Ishikawa (cell line): ENCODE measurements around the gene PADI1.

Experiments used
- CEBPB ChIP-seq: IDR thresholded peaks from 2 replicates; pipeline ENCODE4 v1.6.1; 2012
- CREB1 ChIP-seq: IDR thresholded peaks from 2 replicates; pipeline ENCODE4 v1.6.1; 2012; ENCODE audit warnings: low read depth
- EGR1 ChIP-seq: IDR thresholded peaks from 2 replicates; pipeline ENCODE4 v1.6.1; 2012
- EP300 ChIP-seq: IDR thresholded peaks from 2 replicates; pipeline ENCODE4 v1.6.1; 2012; ENCODE audit warnings: borderline replicate concordance
- FOXM1 ChIP-seq: IDR thresholded peaks from 2 replicates; pipeline ENCODE4 v1.6.1; 2012; ENCODE audit warnings: low read depth, borderline replicate concordance
- NFIC ChIP-seq: IDR thresholded peaks from 2 replicates; pipeline ENCODE4 v1.6.1; 2012
- TCF12 ChIP-seq: IDR thresholded peaks from 2 replicates; pipeline ENCODE4 v1.6.1; 2012; ENCODE audit warnings: low read depth
- TEAD4 ChIP-seq: IDR thresholded peaks from 2 replicates; pipeline ENCODE4 v1.6.1; 2012
- YY1 ChIP-seq: IDR thresholded peaks from 2 replicates; pipeline ENCODE4 v1.6.1; 2012; ENCODE audit warnings: low read depth
- TF ChIP-seq, protein P1 (sequence below): IDR thresholded peaks from 2 replicates; pipeline ENCODE4 v1.6.1; 2012
- TF ChIP-seq, protein P2 (sequence below): IDR thresholded peaks from 2 replicates; pipeline ENCODE4 v1.6.1; 2012
- TF ChIP-seq, protein P3 (sequence below): IDR thresholded peaks from 2 replicates; pipeline ENCODE4 v1.6.1; 2012; ENCODE audit warnings: low read depth, mild to moderate bottlenecking

Gene PADI1

DNA sequence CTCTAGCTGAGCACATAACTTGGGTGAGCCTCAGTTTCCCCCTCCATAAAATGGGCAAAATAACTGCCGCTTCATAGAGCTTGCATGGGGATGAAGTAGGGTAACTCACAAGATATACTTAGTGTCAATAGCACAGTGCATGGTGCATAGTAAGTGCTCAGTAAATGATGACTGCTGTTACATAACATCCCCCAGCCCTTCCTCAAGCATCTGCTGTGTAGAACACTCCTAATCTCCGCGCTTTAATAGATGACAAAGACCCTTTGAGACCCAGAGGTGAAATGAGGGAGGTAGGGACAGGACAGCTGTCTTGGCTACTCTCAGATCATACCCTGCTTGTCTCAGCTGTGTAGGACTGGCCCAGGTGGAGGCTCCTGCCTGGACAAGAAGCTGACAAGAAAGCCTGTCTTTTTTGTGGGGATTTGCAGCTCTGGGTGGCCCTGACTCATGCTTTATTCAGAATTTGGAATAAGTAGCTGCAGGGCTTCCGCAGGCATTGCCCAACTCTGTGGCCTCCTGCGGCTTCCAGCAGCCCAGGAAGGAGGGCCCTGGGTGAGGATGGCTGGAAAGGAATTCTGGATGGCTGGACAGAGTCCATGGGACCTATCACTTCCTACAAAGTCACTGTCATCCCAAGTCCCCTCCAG is 82.3 kb downstream of the PADI1 start:
- TF ChIP-seq, protein P1, sequence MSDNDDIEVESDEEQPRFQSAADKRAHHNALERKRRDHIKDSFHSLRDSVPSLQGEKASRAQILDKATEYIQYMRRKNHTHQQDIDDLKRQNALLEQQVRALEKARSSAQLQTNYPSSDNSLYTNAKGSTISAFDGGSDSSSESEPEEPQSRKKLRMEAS: no peak
- peak; percentile 86 for TF ChIP-seq CEBPB
- no peak for TF ChIP-seq YY1

DNA sequence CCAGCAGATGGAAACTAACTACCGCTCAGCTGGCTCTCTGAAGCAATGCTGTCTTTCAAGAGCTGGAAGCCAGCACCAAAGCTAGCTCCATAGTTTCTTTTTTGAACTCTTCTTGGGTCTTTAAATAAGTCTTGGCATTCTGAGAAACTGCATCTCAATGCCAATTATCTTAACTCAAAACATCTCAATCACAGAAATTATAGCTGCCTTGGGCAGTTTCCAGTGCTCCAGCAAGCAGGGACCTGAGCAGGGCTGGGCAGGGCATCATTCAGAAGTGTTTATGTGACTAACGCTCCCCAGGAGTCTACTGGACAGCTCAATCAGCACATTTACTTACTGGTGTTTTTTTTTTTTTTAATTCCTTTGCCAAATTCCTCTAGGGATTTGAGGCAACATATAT is 84.8 kb downstream of the PADI1 start:
- TF ChIP-seq TEAD4: no peak

DNA sequence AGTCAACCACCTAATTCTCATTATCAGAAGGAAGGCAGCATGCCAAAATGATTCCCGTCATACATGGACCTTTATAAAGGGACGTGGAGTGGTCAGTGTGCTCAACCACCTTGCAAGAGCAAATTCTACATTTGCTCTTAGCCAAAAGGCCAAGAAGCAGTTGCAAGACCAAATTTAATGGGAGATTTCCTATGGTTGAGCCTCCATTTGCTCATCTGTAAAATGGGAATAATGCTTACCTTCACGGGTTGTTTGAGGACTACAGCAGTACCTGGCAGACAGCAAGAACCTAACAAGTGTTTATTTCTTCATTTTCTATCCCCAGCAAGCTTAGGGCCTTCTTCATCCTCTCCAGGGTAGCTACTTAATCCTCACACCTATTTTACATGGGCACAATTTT is 85.6 kb downstream of the PADI1 start:
- TF ChIP-seq, protein P2, sequence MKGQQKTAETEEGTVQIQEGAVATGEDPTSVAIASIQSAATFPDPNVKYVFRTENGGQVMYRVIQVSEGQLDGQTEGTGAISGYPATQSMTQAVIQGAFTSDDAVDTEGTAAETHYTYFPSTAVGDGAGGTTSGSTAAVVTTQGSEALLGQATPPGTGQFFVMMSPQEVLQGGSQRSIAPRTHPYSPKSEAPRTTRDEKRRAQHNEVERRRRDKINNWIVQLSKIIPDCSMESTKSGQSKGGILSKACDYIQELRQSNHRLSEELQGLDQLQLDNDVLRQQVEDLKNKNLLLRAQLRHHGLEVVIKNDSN: no peak
- no peak for TF ChIP-seq YY1
- TF ChIP-seq TEAD4: no peak
- TF ChIP-seq EGR1: no peak
- no peak for TF ChIP-seq CREB1
- TF ChIP-seq EP300: no peak
- TF ChIP-seq FOXM1: no peak
- TF ChIP-seq TCF12: no peak
- TF ChIP-seq CEBPB: no peak
- TF ChIP-seq, protein P3, sequence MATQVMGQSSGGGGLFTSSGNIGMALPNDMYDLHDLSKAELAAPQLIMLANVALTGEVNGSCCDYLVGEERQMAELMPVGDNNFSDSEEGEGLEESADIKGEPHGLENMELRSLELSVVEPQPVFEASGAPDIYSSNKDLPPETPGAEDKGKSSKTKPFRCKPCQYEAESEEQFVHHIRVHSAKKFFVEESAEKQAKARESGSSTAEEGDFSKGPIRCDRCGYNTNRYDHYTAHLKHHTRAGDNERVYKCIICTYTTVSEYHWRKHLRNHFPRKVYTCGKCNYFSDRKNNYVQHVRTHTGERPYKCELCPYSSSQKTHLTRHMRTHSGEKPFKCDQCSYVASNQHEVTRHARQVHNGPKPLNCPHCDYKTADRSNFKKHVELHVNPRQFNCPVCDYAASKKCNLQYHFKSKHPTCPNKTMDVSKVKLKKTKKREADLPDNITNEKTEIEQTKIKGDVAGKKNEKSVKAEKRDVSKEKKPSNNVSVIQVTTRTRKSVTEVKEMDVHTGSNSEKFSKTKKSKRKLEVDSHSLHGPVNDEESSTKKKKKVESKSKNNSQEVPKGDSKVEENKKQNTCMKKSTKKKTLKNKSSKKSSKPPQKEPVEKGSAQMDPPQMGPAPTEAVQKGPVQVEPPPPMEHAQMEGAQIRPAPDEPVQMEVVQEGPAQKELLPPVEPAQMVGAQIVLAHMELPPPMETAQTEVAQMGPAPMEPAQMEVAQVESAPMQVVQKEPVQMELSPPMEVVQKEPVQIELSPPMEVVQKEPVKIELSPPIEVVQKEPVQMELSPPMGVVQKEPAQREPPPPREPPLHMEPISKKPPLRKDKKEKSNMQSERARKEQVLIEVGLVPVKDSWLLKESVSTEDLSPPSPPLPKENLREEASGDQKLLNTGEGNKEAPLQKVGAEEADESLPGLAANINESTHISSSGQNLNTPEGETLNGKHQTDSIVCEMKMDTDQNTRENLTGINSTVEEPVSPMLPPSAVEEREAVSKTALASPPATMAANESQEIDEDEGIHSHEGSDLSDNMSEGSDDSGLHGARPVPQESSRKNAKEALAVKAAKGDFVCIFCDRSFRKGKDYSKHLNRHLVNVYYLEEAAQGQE: no peak

DNA sequence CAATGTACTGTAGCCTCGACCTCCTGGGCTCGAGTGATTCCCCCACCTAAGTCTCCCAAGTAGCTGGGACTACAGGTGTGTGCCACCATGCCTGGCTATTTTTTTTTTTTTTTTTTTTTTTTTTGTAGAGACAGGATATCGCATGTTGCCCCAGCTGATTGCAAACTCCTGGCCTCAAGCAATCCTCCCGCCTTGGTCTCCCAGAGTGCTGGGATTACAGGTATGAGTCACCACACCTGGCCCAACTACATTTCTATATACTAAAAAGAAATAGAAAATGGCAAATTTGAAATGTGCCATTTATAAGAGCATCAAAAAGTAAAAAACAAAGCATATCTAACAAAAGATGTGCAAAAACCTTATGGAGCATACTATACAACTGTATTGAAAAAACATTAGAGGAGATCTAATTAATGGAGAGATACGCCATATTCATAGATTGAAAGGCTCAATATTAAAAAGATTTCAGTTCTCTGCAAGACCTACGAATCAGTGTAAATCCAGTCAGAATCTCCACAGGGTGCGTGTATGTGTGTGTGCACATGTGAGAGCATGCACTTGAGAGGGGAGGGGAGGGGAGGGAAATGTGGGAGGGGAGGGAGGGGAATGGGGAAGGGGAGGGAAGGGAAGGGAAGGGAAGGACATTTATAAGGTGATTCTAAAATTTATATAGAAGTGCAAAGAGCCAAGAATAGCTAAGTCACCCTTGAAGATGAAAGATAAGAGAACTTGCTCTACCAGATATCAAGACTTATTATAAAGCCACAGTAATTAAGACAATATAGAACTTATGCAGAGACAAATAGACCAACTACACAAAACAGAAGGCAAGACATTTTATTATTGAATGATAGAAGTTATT is 87.6 kb downstream of the PADI1 start:
- TF ChIP-seq TCF12: no peak
- TF ChIP-seq, protein P1: 0 out of 2 replicates have a peak, but pooled peaks have one; percentile 13

DNA sequence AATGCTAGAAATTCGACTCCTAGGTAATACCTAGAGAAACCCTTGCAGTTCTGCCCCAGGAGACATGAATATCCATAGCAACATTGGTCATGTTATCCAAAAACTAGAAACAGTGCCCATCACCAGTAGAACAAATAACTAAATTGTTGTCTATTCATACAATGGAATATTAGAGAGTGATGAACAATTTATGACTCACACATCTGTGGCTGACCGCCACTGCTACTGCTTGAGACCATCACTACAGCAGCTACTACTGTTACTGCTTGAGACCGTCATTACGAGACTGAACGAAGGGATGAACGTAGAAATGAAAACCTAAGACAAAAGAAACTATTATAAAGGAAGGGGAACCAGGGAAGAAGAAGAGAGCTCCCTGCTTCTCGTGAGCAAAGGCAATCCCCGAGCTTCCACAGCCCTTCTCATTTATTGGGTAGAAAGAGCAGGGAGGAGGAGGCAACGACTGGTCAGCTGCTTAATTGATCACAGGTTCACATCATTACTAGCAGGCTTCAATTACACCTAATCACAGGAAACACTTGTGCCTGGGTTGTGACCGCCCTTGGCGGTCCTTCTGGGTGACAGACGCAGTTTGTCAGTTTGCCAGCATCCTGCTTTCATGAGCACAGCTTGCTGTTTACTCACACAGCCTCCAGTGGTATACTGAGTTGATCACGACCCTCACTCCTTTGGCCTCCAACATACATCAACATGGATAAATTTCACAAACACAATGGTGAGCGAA is 88.9 kb downstream of the PADI1 start:
- no peak for TF ChIP-seq TCF12
- TF ChIP-seq CREB1: no peak

DNA sequence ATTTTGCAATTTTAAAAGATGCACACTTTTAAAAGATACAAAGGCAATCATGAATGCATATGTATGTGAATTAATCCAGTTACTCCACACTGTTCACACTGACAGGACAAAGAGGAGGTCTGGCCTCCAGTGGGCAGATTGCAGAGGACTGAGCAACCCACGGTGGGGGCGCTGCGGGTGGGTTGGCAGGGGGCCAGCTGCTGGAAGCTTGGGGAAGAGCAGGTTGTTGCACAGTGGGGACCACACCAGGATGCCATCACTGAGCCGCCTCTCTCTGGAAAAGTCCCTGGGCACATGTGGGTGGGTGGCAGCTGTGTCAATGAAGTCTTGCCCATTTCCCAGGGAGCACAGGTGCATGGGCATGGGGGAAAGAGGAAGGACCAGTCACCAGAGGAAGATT is 90.4 kb downstream of the PADI1 start:
- TF ChIP-seq NFIC: peak; percentile 59; the same call in 1 of the 2 replicates
- TF ChIP-seq, protein P2: no peak
